Thyroid gland (tissue), 4 donors: Measurements from ENCODE around the gene WNK1.

Source experiments
- POLR2A ChIP-seq, 2 donors: fragments of 450-650 bp; IDR thresholded peaks; one replicate each; pipeline ENCODE4 v1.6.1; 2017; ENCODE audit warnings: antibody characterized with exemption in 2 of 2, mild to moderate bottlenecking in 2 of 2, moderate library complexity in 1 of 2
- TF ChIP-seq, protein P1 (sequence below), 6 experiments: fragments of 200-600 bp in 3 of 6; fragments of 450-650 bp in 3 of 6; sonication (generic) in 3 of 6; IDR thresholded peaks; one replicate each; pipeline ENCODE4 v1.5.1; 2016 to 2019; ENCODE audit warnings: antibody characterized with exemption in 6 of 6, mild to moderate bottlenecking in 2 of 6, inconsistent platforms in 1 of 6, moderate library complexity in 1 of 6

DNA sequence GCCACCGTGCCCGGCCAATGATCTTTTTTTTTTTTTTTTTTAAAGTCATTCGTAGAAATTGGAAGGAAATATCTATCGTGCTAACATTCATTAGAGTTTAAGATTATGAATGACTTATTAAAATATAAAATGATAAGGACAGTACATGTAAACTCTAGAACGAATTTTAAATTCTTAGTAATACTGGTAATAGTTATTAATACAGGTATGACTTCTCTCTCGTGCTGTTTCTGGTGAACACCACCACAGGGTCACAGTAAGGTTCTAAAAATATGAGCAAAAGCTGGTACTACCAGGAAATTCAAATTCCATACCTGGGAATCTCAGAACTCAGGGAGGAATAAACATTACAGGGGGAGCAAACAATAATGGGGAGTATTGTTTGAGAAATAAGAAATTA is 26.2 kb downstream of the WNK1 start:
- no peak for TF ChIP-seq POLR2A (IDR thresholded peaks at IDR 0.05)
- TF ChIP-seq, protein P1, sequence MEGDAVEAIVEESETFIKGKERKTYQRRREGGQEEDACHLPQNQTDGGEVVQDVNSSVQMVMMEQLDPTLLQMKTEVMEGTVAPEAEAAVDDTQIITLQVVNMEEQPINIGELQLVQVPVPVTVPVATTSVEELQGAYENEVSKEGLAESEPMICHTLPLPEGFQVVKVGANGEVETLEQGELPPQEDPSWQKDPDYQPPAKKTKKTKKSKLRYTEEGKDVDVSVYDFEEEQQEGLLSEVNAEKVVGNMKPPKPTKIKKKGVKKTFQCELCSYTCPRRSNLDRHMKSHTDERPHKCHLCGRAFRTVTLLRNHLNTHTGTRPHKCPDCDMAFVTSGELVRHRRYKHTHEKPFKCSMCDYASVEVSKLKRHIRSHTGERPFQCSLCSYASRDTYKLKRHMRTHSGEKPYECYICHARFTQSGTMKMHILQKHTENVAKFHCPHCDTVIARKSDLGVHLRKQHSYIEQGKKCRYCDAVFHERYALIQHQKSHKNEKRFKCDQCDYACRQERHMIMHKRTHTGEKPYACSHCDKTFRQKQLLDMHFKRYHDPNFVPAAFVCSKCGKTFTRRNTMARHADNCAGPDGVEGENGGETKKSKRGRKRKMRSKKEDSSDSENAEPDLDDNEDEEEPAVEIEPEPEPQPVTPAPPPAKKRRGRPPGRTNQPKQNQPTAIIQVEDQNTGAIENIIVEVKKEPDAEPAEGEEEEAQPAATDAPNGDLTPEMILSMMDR (IDR thresholded peaks at IDR 0.05), result no peak
